ENCODE measurements around the gene SCGB3A1. TPM values are rescaled to one million over a fixed set of nuclear protein-coding genes. Genes with fewer than 3 reads are reported as not detected.

Gene SCGB3A1
- total and polyA plus RNA-seq, 2 of the 4 experiments (the other 2 are of a cell fraction): not detected

- no peak overlapping the region for H4K8ac ChIP-seq (ENCODE audit: low read depth in 2 of 2, low read length in 2 of 2)
- H3K4me1 ChIP-seq (ENCODE audit: control insufficient read depth, insufficient read depth, low read length): no peaks in the 10 kb centered on the region
- no peak overlapping the region for H2BK120ac ChIP-seq (ENCODE audit: low read depth, low read length)
- H3K36me3 ChIP-seq (ENCODE audit: control insufficient read depth, insufficient read depth, low read length): no peaks in the 10 kb centered on the region
- in situ Hi-C loops (cut with MboI; ENCODE audit: low sequenced_read_pairs) (no loop called here), intact Hi-C loops (cut with micrococcal nuclease) (no loop called here), dilution Hi-C loops (cut with HindIII; ENCODE audit: low sequenced_read_pairs, unreplicated experiment) (no loop called here)
- no peak overlapping the region for H3K4ac ChIP-seq (ENCODE audit: low read depth, low read length)
- no peak overlapping the region for H2BK5ac ChIP-seq (ENCODE audit: low read depth, low read length, poor library complexity, severe bottlenecking)
- no peak overlapping the region for H3K4me2 ChIP-seq (ENCODE audit: low read depth, low read length)
- no peak overlapping the region for H3K56ac ChIP-seq (ENCODE audit: extremely low read depth, insufficient read depth, low read length)
- no peak overlapping the region for H2AK5ac ChIP-seq (ENCODE audit: low read depth, low read length)
- no peak overlapping the region for H2AFZ ChIP-seq (replicated peaks; ENCODE audit: low read length, poor library complexity)
- 43% methylated on average over 13 of the region's 36 CpGs; no CpG with 5 or more reads in 1 of the 2 experiments for WGBS, 2 experiments (ENCODE audit: extremely low coverage in 2 of 2, insufficient read length in 1 of 2)
- no peak overlapping the region for H4K5ac ChIP-seq (ENCODE audit: low read depth, low read length)
- H3K27me3 ChIP-seq (ENCODE audit: control insufficient read depth, insufficient read depth, low read length): no peaks in the 10 kb centered on the region; the same call in 1 of the 2 replicates
- no peak for DNase-seq
- ChIA-PET CTCF (no interaction called here), POLR2A (ENCODE audit: unreplicated experiment) (no interaction called here)
- no peaks in the 10 kb centered on the region; the same call in 1 of the 2 replicates for H4K20me1 ChIP-seq (ENCODE audit: insufficient read depth, low read length)
- ATAC-seq (ENCODE audit: low read depth): no peak
- no peak overlapping the region for H4K91ac ChIP-seq (ENCODE audit: insufficient read depth, low read depth, low read length)
- H2AK9ac ChIP-seq (replicated peaks; ENCODE audit: low read depth, low read length, poor library complexity): no peak overlapping the region
- no peak overlapping the region for H3K4me3 ChIP-seq (ENCODE audit: insufficient read depth, low read depth, low read length)
- no TSS peak for BruUV-seq (replicated peaks)
- H3K27ac ChIP-seq (ENCODE audit: insufficient read depth, low read length): no peak overlapping the region
- no peaks in the 10 kb centered on the region for H3K79me1 ChIP-seq (ENCODE audit: low read depth in 1 of 2, low read length in 2 of 2)
- H3K9ac ChIP-seq (ENCODE audit: low read depth, low read length): no peak overlapping the region
- TF ChIP-seq SMC3 (IDR thresholded peaks at IDR 0.05; ENCODE audit: low read depth, low read length): no peak
- no peak for TF ChIP-seq POLR2A (IDR thresholded peaks at IDR 0.05; ENCODE audit: low read depth, low read length)
- H2BK15ac ChIP-seq (ENCODE audit: low read depth, low read length): no peak overlapping the region
- H3K23ac ChIP-seq (ENCODE audit: low read depth, low read length): no peak overlapping the region
- H3K9me1 ChIP-seq (ENCODE audit: insufficient read depth, low read length): no peaks in the 10 kb centered on the region
- H2BK20ac ChIP-seq (ENCODE audit: low read depth, low read length): no peak overlapping the region
- H3K14ac ChIP-seq (replicated peaks; ENCODE audit: low read depth, low read length): no peak overlapping the region
- no peaks in the 10 kb centered on the region for H3K9me3 ChIP-seq (ENCODE audit: control insufficient read depth, insufficient read depth, low read length)
- H3K18ac ChIP-seq (ENCODE audit: low read depth, low read length): no peak overlapping the region
Measured at GRCh38 chr5:180631549-180632383, 40.5 kb upstream of the SCGB3A1 start.
